Upper lobe of right lung (tissue), 1 donor: ENCODE results near the gene L3MBTL2. TPM values are rescaled to one million over a fixed set of nuclear protein-coding genes. Genes with fewer than 3 reads are reported as not detected.

Source experiments
- ATAC-seq: fragments of 200-7000 bp; cut with Tn5 transposase; one replicate; pipeline ENCODE4 v1.9.1; 2020; ENCODE audit warnings: mild to moderate bottlenecking, moderate library complexity
- DNase-seq: peaks from one replicate; pipeline ENCODE4 v3.0.0-alpha.2; 2020
- H3K27ac ChIP-seq: fragments of 200-600 bp; one replicate; pipeline ENCODE4 v1.8.0; 2022
- H3K27me3 ChIP-seq: fragments of 200-600 bp; one replicate; pipeline ENCODE4 v1.8.0; 2022; ENCODE audit warnings: mild to moderate bottlenecking
- H3K36me3 ChIP-seq: fragments of 200-600 bp; one replicate; pipeline ENCODE4 v1.8.0; 2022
- H3K4me1 ChIP-seq: fragments of 200-600 bp; one replicate; pipeline ENCODE4 v1.8.0; 2022
- H3K4me3 ChIP-seq: fragments of 200-600 bp; one replicate; pipeline ENCODE4 v1.8.0; 2022; ENCODE audit warnings: mild to moderate bottlenecking
- H3K9me3 ChIP-seq: fragments of 200-600 bp; one replicate; pipeline ENCODE4 v1.8.0; 2022
- intact Hi-C: fragments of 100-400 bp; cut with DNase I; formaldehyde crosslinking; loops from one replicate; pipeline ENCODE4 v1.11.0; 2022
- microRNA-seq: library from miRNA; unstranded; fragments of <30 nt; microRNA quantifications from one replicate; pipeline ENCODE4 v1.2.0, GENCODE V29; 2020; ENCODE audit warnings: borderline microRNAs expressed
- total RNA-seq: library from RNA; stranded (reverse); fragmentation: NEBNext Ultra II Directional; extraction: Animal tissue kit (Norgen Biotek cat#: 25700); gene quantifications from one replicate; pipeline ENCODE4 v1.2.1, GENCODE V29; 2021
- TF ChIP-seq, protein P1 (sequence below): fragments of 200-600 bp; IDR thresholded peaks from one replicate; pipeline ENCODE4 v1.8.0; 2022; ENCODE audit warnings: antibody characterized with exemption
- donor health status: DM: no; HTN: yes; CAD: no; lungs with severe emphysema.

L3MBTL2 gene
- total RNA-seq, 1 donor from 2014 or later, result 24.0 TPM

DNA sequence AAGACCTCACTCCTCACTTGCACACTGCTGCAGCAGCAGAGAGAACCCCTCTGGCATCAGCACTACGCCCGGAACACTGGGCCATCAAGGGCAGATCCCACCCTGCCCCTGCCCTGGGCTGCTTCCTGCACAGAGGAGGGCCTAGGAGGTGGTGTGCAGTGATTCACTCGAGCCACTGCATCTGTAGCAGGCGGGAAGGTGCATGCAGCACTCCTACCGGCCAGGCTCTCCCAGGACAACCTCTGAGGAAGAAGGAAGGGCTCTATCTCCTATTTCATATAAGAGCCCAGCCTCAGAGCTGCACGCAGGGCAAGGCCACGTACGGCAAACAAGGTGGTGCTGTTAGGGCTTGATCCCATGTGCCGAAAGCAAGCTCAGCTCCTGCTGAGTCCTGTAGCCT, 66.7 kb downstream of the L3MBTL2 start:
- H3K36me3 ChIP-seq, result peaks cover 96% of the 10 kb centered on the region
- no peaks in the 10 kb centered on the region for H3K27me3 ChIP-seq
- ATAC-seq (no peak), DNase-seq (no peak)
- TF ChIP-seq, protein P1, sequence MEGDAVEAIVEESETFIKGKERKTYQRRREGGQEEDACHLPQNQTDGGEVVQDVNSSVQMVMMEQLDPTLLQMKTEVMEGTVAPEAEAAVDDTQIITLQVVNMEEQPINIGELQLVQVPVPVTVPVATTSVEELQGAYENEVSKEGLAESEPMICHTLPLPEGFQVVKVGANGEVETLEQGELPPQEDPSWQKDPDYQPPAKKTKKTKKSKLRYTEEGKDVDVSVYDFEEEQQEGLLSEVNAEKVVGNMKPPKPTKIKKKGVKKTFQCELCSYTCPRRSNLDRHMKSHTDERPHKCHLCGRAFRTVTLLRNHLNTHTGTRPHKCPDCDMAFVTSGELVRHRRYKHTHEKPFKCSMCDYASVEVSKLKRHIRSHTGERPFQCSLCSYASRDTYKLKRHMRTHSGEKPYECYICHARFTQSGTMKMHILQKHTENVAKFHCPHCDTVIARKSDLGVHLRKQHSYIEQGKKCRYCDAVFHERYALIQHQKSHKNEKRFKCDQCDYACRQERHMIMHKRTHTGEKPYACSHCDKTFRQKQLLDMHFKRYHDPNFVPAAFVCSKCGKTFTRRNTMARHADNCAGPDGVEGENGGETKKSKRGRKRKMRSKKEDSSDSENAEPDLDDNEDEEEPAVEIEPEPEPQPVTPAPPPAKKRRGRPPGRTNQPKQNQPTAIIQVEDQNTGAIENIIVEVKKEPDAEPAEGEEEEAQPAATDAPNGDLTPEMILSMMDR, result no peak
- H3K4me1 ChIP-seq, result no peaks in the 10 kb centered on the region
- intact Hi-C loops, result no loop called here
- H3K4me3 ChIP-seq, result no peak overlapping the region
- no peaks in the 10 kb centered on the region for H3K9me3 ChIP-seq
- H3K27ac ChIP-seq, result no peak overlapping the region

DNA sequence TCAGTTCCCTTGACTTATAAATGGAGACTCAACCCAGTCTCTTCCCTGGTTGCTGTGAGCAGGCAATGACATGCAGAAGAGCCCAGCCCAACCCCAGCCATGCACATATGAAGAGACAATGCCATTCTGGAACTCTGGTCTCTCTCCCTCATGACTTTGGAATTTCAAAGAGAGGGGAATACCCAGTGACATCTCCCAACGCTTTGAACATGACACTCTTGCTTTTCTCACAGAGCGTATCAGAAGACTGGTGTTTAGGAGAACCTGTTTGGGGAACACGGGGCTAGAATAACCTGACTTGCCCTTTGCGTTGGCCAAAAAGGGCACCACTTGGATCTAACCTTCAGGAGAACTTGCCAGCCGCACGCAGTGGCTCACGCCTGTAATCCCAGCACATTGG, 68.0 kb downstream of the L3MBTL2 start:
- TF ChIP-seq, protein P1, result no peak
- H3K9me3 ChIP-seq, result no peaks in the 10 kb centered on the region
- no peaks in the 10 kb centered on the region for H3K4me1 ChIP-seq
- peaks cover 92% of the 10 kb centered on the region for H3K36me3 ChIP-seq
- DNase-seq (no peak), ATAC-seq (no peak)
- no peak overlapping the region for H3K4me3 ChIP-seq
- H3K27ac ChIP-seq, result no peak overlapping the region
- intact Hi-C loops, result no loop called here
- no peaks in the 10 kb centered on the region for H3K27me3 ChIP-seq

DNA sequence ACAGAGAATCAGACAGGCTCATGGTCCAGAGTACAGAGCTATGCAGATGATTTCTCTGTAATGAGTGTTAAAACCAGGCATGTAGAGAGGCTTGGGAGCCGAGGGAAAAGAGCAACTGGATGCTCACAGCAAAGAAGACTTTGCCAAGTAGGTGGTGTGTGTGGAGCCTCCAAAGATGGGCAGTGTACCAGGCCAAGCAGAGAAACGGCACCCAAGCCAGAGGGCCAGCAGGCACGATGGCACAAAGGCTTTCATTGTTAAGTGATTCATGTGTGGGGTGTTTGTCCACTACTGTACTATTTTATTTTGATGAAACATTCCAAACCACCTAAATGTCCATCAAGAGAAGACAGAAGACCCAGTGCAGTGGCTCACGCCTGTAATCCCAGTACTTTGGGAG, 69.7 kb downstream of the L3MBTL2 start:
- H3K36me3 ChIP-seq, result peaks cover 91% of the 10 kb centered on the region
- H3K9me3 ChIP-seq, result no peaks in the 10 kb centered on the region
- H3K27me3 ChIP-seq, result no peaks in the 10 kb centered on the region
- no peak overlapping the region for H3K27ac ChIP-seq
- ATAC-seq (no peak), DNase-seq (no peak)
- H3K4me1 ChIP-seq, result no peaks in the 10 kb centered on the region
- TF ChIP-seq, protein P1, result no peak
- H3K4me3 ChIP-seq, result no peak overlapping the region
- intact Hi-C loops, result no loop called here

DNA sequence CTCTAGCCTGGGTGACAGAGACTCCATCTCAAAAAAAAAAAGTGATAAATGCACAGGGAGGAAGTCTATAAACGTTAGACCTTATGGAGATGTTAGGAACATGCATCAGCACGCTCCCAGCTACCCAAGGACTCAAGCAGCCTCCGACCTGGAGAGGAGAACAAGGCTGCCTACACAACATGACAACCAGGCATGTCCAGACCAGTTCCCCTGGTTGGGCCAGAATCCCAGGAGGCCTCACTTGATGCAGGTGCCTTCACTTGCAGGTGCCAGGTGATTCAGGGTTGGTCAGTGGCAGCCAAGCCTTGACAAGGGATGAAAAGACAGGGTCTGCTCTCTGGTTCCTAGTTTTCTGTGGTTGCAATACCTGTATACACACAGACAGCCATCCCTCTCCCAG, 75.0 kb downstream of the L3MBTL2 start:
- no peaks in the 10 kb centered on the region for H3K27me3 ChIP-seq
- H3K27ac ChIP-seq, result no peak overlapping the region
- H3K36me3 ChIP-seq, result peaks cover 78% of the 10 kb centered on the region

DNA sequence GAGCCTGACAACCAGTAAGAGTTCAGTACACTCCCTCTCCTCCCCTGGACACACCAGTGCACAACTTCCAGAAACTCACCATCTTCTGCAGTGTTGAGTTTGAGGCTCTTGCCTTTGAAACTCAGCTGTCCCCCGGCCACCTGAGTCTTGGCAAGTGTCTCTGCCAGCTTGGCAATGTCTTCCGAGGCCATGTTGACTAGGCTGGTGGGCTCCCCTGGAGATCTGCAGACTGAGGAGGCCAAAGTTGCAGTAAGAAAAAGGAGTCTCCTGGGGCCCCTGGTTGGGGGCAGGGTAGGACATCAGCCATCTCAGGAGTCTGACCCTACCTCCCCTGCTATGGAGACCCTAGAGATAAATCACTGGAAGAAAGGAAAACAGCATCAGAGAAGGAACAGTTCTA, 75.7 kb downstream of the L3MBTL2 start:
- TF ChIP-seq, protein P1, result no peak
- Histone ChIP-seq H3K9me3 (no peaks in the 10 kb centered on the region), H3K27me3 (no peaks in the 10 kb centered on the region), H3K4me3 (no peak overlapping the region), H3K36me3 (peaks cover 70% of the 10 kb centered on the region), H3K27ac (no peak overlapping the region), H3K4me1 (peaks cover 11% of the 10 kb centered on the region)
- intact Hi-C loops, result no loop called here
- DNase-seq (no peak), ATAC-seq (no peak)

More for the DNA sequence above, 75.0 kb downstream of the L3MBTL2 start:
- ATAC-seq, result no peak
- Histone ChIP-seq H3K4me3 (no peak overlapping the region), H3K9me3 (no peaks in the 10 kb centered on the region), H3K4me1 (peaks cover 7% of the 10 kb centered on the region)
- intact Hi-C loops, result no loop called here
- TF ChIP-seq, protein P1, result no peak
- DNase-seq, result no peak

Small RNAs within 50 kb of the gene (microRNA-seq; reads per million reads assigned to microRNA genes)
- not detected for gene MIR6889

Other genes with a start within 250 kb of the L3MBTL2 start
- 78.9 TPM for gene EP300, start 112.7 kb upstream of the L3MBTL2 start, total RNA-seq
- 3.4 TPM for gene CHADL, start 35.6 kb downstream of the L3MBTL2 start, total RNA-seq
- gene RANGAP1, start 80.9 kb downstream of the L3MBTL2 start, total RNA-seq, result 48.0 TPM
- gene ZC3H7B, start 96.2 kb downstream of the L3MBTL2 start, total RNA-seq, result 70.3 TPM
- gene TEF, start 176.6 kb downstream of the L3MBTL2 start, total RNA-seq, result 45.6 TPM
- gene TOB2, start 241.5 kb downstream of the L3MBTL2 start, total RNA-seq, result 47.7 TPM